Endodermal cell (in vitro differentiated cells): ENCODE data around the gene THUMPD1. TPM values are rescaled to one million over a fixed set of nuclear protein-coding genes. Genes with fewer than 3 reads are reported as not detected.

Experiments used
- DNase-seq: peaks from one replicate; pipeline ENCODE4 v3.0.0-alpha.2; 2017
- H3K27ac ChIP-seq: 2 replicates; pipeline ENCODE4 v1.5.1; 2013; ENCODE audit warnings: mild to moderate bottlenecking, low read depth, low read length, moderate library complexity
- H3K27me3 ChIP-seq: 2 replicates; pipeline ENCODE4 v1.6.1; 2013; ENCODE audit warnings: mild to moderate bottlenecking, low read length, moderate library complexity; ENCODE audit not compliant: insufficient read depth, control insufficient read depth, poor library complexity, severe bottlenecking
- H3K36me3 ChIP-seq: 2 replicates; pipeline ENCODE4 v1.7.0; 2013; ENCODE audit warnings: mild to moderate bottlenecking, low read length, moderate library complexity; ENCODE audit not compliant: control insufficient read depth, insufficient read depth
- H3K4me1 ChIP-seq: one replicate; pipeline ENCODE4 v1.7.0; 2013; ENCODE audit warnings: low read length; ENCODE audit not compliant: control insufficient read depth, insufficient read depth
- H3K4me3 ChIP-seq: 2 replicates; pipeline ENCODE4 v1.5.1; 2013; ENCODE audit warnings: mild to moderate bottlenecking, low read length, moderate library complexity
- H3K9ac ChIP-seq: 2 replicates; pipeline ENCODE4 v1.6.1; 2013; ENCODE audit warnings: mild to moderate bottlenecking, low read length, moderate library complexity; ENCODE audit not compliant: poor library complexity, severe bottlenecking; ENCODE audit errors: extremely low read depth
- H3K9me3 ChIP-seq: 2 replicates; pipeline ENCODE4 v1.6.1; 2013; ENCODE audit warnings: mild to moderate bottlenecking, low read length, moderate library complexity; ENCODE audit not compliant: control insufficient read depth
- H3K27ac Mint-ChIP-seq: 2 replicates; pipeline ENCODE4 v1.8.0; 2020; ENCODE audit warnings: mixed read lengths
- H3K27me3 Mint-ChIP-seq: 2 replicates; pipeline ENCODE4 v1.8.0; 2021; ENCODE audit warnings: mild to moderate bottlenecking, mixed read lengths; ENCODE audit not compliant: insufficient read depth
- H3K36me3 Mint-ChIP-seq: 2 replicates; pipeline ENCODE4 v1.8.0; 2020; ENCODE audit warnings: low read depth, mixed read lengths
- H3K4me1 Mint-ChIP-seq: 2 replicates; pipeline ENCODE4 v1.8.0; 2020; ENCODE audit warnings: mixed read lengths
- H3K4me3 Mint-ChIP-seq: 2 replicates; pipeline ENCODE4 v1.8.0; 2020; ENCODE audit warnings: mild to moderate bottlenecking, moderate library complexity, mixed read lengths
- H3K9me3 Mint-ChIP-seq: 2 replicates; pipeline ENCODE4 v1.8.0; 2020; ENCODE audit warnings: mild to moderate bottlenecking, mixed read lengths
- CTCF ChIP-seq: fragments of 200-600 bp; sonication (generic); conservative IDR thresholded peaks from 2 replicates; pipeline ENCODE4 v1.5.0; 2021; ENCODE audit warnings: antibody characterized with exemption, mild to moderate bottlenecking
- WGBS, 2 experiments: methylation state at CpG; one replicate each; pipeline versions ENCODE4 v1.1.5 to v1.1.7; 2013; ENCODE audit warnings: missing lambda C conversion rate in 2 of 2, mixed read lengths in 1 of 2; ENCODE audit not compliant: insufficient coverage in 1 of 2, insufficient read length in 1 of 2; 5-methylcytosine and 5-hydroxymethylcytosine counted together
- total RNA-seq, 2 donors: library from RNA; stranded (reverse); fragmentation: NEBNext Ultra II Directional in 1 of 2; extraction: Animal tissue kit (Norgen Biotek cat#: 25700) in 1 of 2; gene quantifications; 2 replicates in 1 of 2; 3 replicates in 1 of 2; pipeline ENCODE4 v1.2.1, GENCODE V29; 2021

Gene THUMPD1
- total RNA-seq, 2 donors from 2014 or later = 42.3 to 55.8 TPM

GRCh38 chr16:20749474-20749873 is 7.9 kb upstream of the THUMPD1 start:
- peaks cover 14% of the 10 kb centered on the region for H3K27me3 ChIP-seq
- no peaks in the 10 kb centered on the region for H3K36me3 ChIP-seq
- no peak for TF ChIP-seq CTCF
- H3K9me3 ChIP-seq = peaks cover 17% of the 10 kb centered on the region
- H3K4me3 Mint-ChIP-seq = no peak overlapping the region
- H3K9me3 Mint-ChIP-seq = peaks cover 20% of the 10 kb centered on the region
- WGBS, 2 experiments = 100% methylated on average over 1 of the region's 1 CpG; no CpG with 5 or more reads in 1 of the 2 experiments
- no peak overlapping the region for H3K4me3 ChIP-seq
- DNase-seq = no peak
- H3K27ac ChIP-seq = no peak overlapping the region
- no peak overlapping the region for H3K9ac ChIP-seq
- H3K4me1 Mint-ChIP-seq = no peaks in the 10 kb centered on the region
- H3K27ac Mint-ChIP-seq = no peak overlapping the region
- H3K27me3 Mint-ChIP-seq = peaks cover 15% of the 10 kb centered on the region
- no peaks in the 10 kb centered on the region for H3K4me1 ChIP-seq
- H3K36me3 Mint-ChIP-seq = no peaks in the 10 kb centered on the region

- peaks cover 20% of the 10 kb centered on the region for H3K9me3 Mint-ChIP-seq
- peaks cover 17% of the 10 kb centered on the region for H3K9me3 ChIP-seq
- no peaks in the 10 kb centered on the region for H3K36me3 ChIP-seq
- H3K4me1 Mint-ChIP-seq = no peaks in the 10 kb centered on the region
- H3K27me3 ChIP-seq = peaks cover 1% of the 10 kb centered on the region
- TF ChIP-seq CTCF = no peak
- peaks cover 11% of the 10 kb centered on the region for H3K27me3 Mint-ChIP-seq
- H3K27ac Mint-ChIP-seq = no peak overlapping the region
- H3K4me3 ChIP-seq = no peak overlapping the region
- H3K4me1 ChIP-seq = no peaks in the 10 kb centered on the region
- H3K27ac ChIP-seq = no peak overlapping the region
- H3K9ac ChIP-seq = no peak overlapping the region
- 86 to 93% methylated on average over 3 to 4 of the region's 4 CpGs for WGBS, 2 experiments
- no peaks in the 10 kb centered on the region for H3K36me3 Mint-ChIP-seq
- H3K4me3 Mint-ChIP-seq = no peak overlapping the region
- no peak for DNase-seq
These were observed 5.6 kb upstream of the THUMPD1 start for GRCh38 chr16:20747030-20747816.

GRCh38 chr16:20746461-20746860 is 4.8 kb upstream of the THUMPD1 start:
- H3K9me3 Mint-ChIP-seq = peaks cover 25% of the 10 kb centered on the region

More at GRCh38 chr16:20746461-20746860, 4.8 kb upstream of the THUMPD1 start:
- Histone ChIP-seq H3K27ac (no peak overlapping the region), H3K4me3 (no peak overlapping the region), H3K4me1 (no peaks in the 10 kb centered on the region), H3K36me3 (no peaks in the 10 kb centered on the region), H3K9ac (no peak overlapping the region), H3K9me3 (peaks cover 17% of the 10 kb centered on the region), H3K27me3 (no peaks in the 10 kb centered on the region)
- TF ChIP-seq CTCF = no peak
- Mint-ChIP-seq H3K36me3 (no peaks in the 10 kb centered on the region), H3K4me3 (no peak overlapping the region), H3K4me1 (no peaks in the 10 kb centered on the region), H3K27me3 (peaks cover 8% of the 10 kb centered on the region), H3K27ac (no peak overlapping the region)
- 88 to 93% methylated on average over 2 to 3 of the region's 3 CpGs for WGBS, 2 experiments
- no peak for DNase-seq
